PC-3 (cell line): ENCODE measurements around the gene CHL1.

Experiments
- EZH2 ChIP-seq: fragments of 300-600 bp; sonication (generic); IDR thresholded peaks from one replicate; pipeline ENCODE4 v1.6.1; 2017; ENCODE audit warnings: antibody characterized with exemption, mild to moderate bottlenecking, low read length; ENCODE audit not compliant: unreplicated experiment
- EZH2phosphoT487 ChIP-seq: fragments of 300-600 bp; sonication (generic); IDR thresholded peaks from 2 replicates; pipeline ENCODE4 v1.6.1; 2018; ENCODE audit warnings: mild to moderate bottlenecking, antibody characterized with exemption, low read length, borderline replicate concordance
- TF ChIP-seq, protein P1 (sequence below): fragments of 300-600 bp; sonication (generic); conservative IDR thresholded peaks from 2 replicates; pipeline ENCODE4 v1.5.1; 2017; ENCODE audit warnings: antibody characterized with exemption, low read depth, mild to moderate bottlenecking, low read length

DNA sequence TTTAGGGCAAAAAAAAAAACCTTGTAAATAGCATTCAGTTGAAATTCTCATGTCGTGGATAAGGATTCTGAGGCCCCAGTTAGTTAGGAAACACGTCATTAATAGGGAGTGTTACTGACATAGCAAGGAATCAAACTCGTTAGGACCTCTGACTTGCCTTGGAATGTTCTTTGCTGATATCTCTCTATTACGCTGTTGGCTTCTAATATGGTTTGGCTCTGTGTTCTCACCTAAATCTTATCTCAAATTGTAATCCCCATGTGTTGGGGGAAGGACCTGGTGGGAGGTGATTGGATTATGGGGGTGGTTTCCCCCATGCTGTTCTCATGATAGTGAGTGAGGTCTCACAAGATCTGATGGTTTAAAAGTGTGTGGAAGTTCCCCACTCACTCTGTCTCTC is 40.3 kb downstream of the CHL1 start:
- TF ChIP-seq, protein P1, sequence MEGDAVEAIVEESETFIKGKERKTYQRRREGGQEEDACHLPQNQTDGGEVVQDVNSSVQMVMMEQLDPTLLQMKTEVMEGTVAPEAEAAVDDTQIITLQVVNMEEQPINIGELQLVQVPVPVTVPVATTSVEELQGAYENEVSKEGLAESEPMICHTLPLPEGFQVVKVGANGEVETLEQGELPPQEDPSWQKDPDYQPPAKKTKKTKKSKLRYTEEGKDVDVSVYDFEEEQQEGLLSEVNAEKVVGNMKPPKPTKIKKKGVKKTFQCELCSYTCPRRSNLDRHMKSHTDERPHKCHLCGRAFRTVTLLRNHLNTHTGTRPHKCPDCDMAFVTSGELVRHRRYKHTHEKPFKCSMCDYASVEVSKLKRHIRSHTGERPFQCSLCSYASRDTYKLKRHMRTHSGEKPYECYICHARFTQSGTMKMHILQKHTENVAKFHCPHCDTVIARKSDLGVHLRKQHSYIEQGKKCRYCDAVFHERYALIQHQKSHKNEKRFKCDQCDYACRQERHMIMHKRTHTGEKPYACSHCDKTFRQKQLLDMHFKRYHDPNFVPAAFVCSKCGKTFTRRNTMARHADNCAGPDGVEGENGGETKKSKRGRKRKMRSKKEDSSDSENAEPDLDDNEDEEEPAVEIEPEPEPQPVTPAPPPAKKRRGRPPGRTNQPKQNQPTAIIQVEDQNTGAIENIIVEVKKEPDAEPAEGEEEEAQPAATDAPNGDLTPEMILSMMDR = no peak
- TF ChIP-seq EZH2 (no peak), EZH2phosphoT487 (no peak)
